H9 (cell line): Measurements from ENCODE around the gene MAPK8. TPM values are rescaled to one million over a fixed set of nuclear protein-coding genes. Genes with fewer than 3 reads are reported as not detected.

Source experiments
- DNase-seq: peaks from one replicate; pipeline ENCODE4 v3.0.0-alpha.2; 2017
- H2AFZ ChIP-seq: one replicate; pipeline ENCODE4 v1.6.1; 2013; ENCODE audit warnings: mild to moderate bottlenecking, low read length, control low read depth, moderate library complexity
- H2AK5ac ChIP-seq: 2 replicates; pipeline ENCODE4 v1.6.1; 2013; ENCODE audit warnings: low read length, control low read depth, mixed read lengths; ENCODE audit not compliant: insufficient read length
- H2BK120ac ChIP-seq: one replicate; pipeline ENCODE4 v1.6.1; 2013; ENCODE audit warnings: low read depth, mild to moderate bottlenecking, low read length, control low read depth, inconsistent platforms; ENCODE audit not compliant: poor library complexity, severe bottlenecking
- H2BK12ac ChIP-seq: 2 replicates; pipeline ENCODE4 v1.6.1; 2013; ENCODE audit warnings: low read length, control low read depth, mixed read lengths, low read depth; ENCODE audit not compliant: insufficient read length
- H2BK15ac ChIP-seq: 2 replicates; pipeline ENCODE4 v1.6.1; 2013; ENCODE audit warnings: low read depth, low read length, control low read depth
- H2BK20ac ChIP-seq: one replicate; pipeline ENCODE4 v1.6.1; 2013; ENCODE audit warnings: low read depth, mild to moderate bottlenecking, low read length, control low read depth, inconsistent platforms; ENCODE audit not compliant: poor library complexity, severe bottlenecking
- H2BK5ac ChIP-seq: 2 replicates; pipeline ENCODE4 v1.6.1; 2013; ENCODE audit warnings: low read length, control low read depth, mixed read lengths; ENCODE audit not compliant: insufficient read length
- H3K14ac ChIP-seq: 2 replicates; pipeline ENCODE4 v1.6.1; 2013; ENCODE audit warnings: low read length, control low read depth; ENCODE audit not compliant: insufficient read depth
- H3K18ac ChIP-seq: 2 replicates; pipeline ENCODE4 v1.6.1; 2013; ENCODE audit warnings: low read depth, mild to moderate bottlenecking, mixed read lengths, low read length, control low read depth; ENCODE audit not compliant: insufficient read length
- H3K23ac ChIP-seq: 2 replicates; pipeline ENCODE4 v1.6.1; 2013; ENCODE audit warnings: low read length, control low read depth, mixed read lengths, low read depth; ENCODE audit not compliant: insufficient read length
- H3K23me2 ChIP-seq: 2 replicates; pipeline ENCODE4 v1.6.1; 2013; ENCODE audit warnings: low read depth, mild to moderate bottlenecking, mixed read lengths, low read length, control low read depth; ENCODE audit not compliant: insufficient read length, poor library complexity, severe bottlenecking
- H3K27ac ChIP-seq: 2 replicates; pipeline ENCODE4 v1.5.1; 2013; ENCODE audit warnings: low read length, control low read depth, mixed read lengths, low read depth; ENCODE audit not compliant: insufficient read length
- H3K27me3 ChIP-seq: 2 replicates; pipeline ENCODE4 v1.6.1; 2013; ENCODE audit warnings: low read length, control low read depth, inconsistent platforms; ENCODE audit not compliant: insufficient read depth
- H3K4ac ChIP-seq: 2 replicates; pipeline ENCODE4 v1.6.1; 2013; ENCODE audit warnings: low read depth, mild to moderate bottlenecking, control low read depth, inconsistent platforms, low read length, moderate library complexity
- H3K4me1 ChIP-seq: 2 replicates; pipeline ENCODE4 v1.6.1; 2013; ENCODE audit warnings: low read length, control low read depth, inconsistent platforms; ENCODE audit not compliant: insufficient read depth
- H3K4me2 ChIP-seq: 2 replicates; pipeline ENCODE4 v1.6.1; 2013; ENCODE audit warnings: low read length, control low read depth, mixed read lengths; ENCODE audit not compliant: insufficient read length, insufficient read depth
- H3K56ac ChIP-seq: 2 replicates; pipeline ENCODE4 v1.6.1; 2013; ENCODE audit warnings: low read depth, mild to moderate bottlenecking, mixed read lengths, low read length, control low read depth; ENCODE audit not compliant: insufficient read length
- H3K79me1 ChIP-seq: 2 replicates; pipeline ENCODE4 v1.6.1; 2013; ENCODE audit warnings: low read depth, mild to moderate bottlenecking, moderate library complexity, low read length, control low read depth, inconsistent platforms; ENCODE audit not compliant: insufficient read depth, poor library complexity, severe bottlenecking
- H3K79me2 ChIP-seq: 2 replicates; pipeline ENCODE4 v1.6.1; 2013; ENCODE audit warnings: low read length, control low read depth, inconsistent platforms; ENCODE audit not compliant: insufficient read depth
- H3K9ac ChIP-seq: 2 replicates; pipeline ENCODE4 v1.6.1; 2013; ENCODE audit warnings: low read length, control low read depth, mixed read lengths; ENCODE audit not compliant: insufficient read length; ENCODE audit errors: extremely low read depth
- H3K9me3 ChIP-seq: one replicate; pipeline ENCODE4 v1.6.1; 2013; ENCODE audit warnings: low read depth, low read length, inconsistent platforms; ENCODE audit not compliant: control insufficient read depth
- H3T11ph ChIP-seq: one replicate; pipeline ENCODE4 v1.6.1; 2013; ENCODE audit warnings: mild to moderate bottlenecking, low read length, control low read depth, inconsistent platforms
- H4K20me1 ChIP-seq: one replicate; pipeline ENCODE4 v1.6.1; 2013; ENCODE audit not compliant: control insufficient read depth, insufficient read length, insufficient read depth
- H4K5ac ChIP-seq: 2 replicates; pipeline ENCODE4 v1.6.1; 2013; ENCODE audit warnings: low read depth, mild to moderate bottlenecking, mixed read lengths, low read length, control low read depth; ENCODE audit not compliant: insufficient read length
- H4K8ac ChIP-seq: replicated peaks from 2 replicates; pipeline ENCODE4 v1.6.1; 2013; ENCODE audit warnings: low read length, control low read depth, mixed read lengths, low read depth; ENCODE audit not compliant: insufficient read length
- H4K91ac ChIP-seq: 2 replicates; pipeline ENCODE4 v1.6.1; 2013; ENCODE audit warnings: low read depth, mild to moderate bottlenecking, moderate library complexity, mixed read lengths, low read length, control low read depth; ENCODE audit not compliant: insufficient read length
- H3K27ac Mint-ChIP-seq, 3 experiments: 2 replicates in 2 of 3; 3 replicates in 1 of 3; pipeline ENCODE4 v1.8.0; 2020 to 2021; ENCODE audit warnings: mixed read lengths in 3 of 3, mild to moderate bottlenecking in 1 of 3, moderate library complexity in 1 of 3
- H3K27me3 Mint-ChIP-seq: 2 replicates; pipeline ENCODE4 v1.8.0; 2021; ENCODE audit warnings: low read depth, mild to moderate bottlenecking, moderate library complexity, mixed read lengths
- H3K36me3 Mint-ChIP-seq, 3 experiments: 2 replicates in 2 of 3; 3 replicates in 1 of 3; pipeline ENCODE4 v1.8.0; 2020 to 2021; ENCODE audit warnings: low read depth in 3 of 3, mixed read lengths in 3 of 3; ENCODE audit not compliant: insufficient read depth in 1 of 3
- H3K4me1 Mint-ChIP-seq, 2 experiments: 2 replicates each; pipeline ENCODE4 v1.8.0; 2020; ENCODE audit warnings: mixed read lengths in 2 of 2
- H3K4me3 Mint-ChIP-seq, 2 experiments: 2 replicates in 1 of 2; 3 replicates in 1 of 2; pipeline ENCODE4 v1.8.0; 2020 to 2021; ENCODE audit warnings: mild to moderate bottlenecking in 2 of 2, mixed read lengths in 2 of 2, moderate library complexity in 1 of 2
- H3K9me3 Mint-ChIP-seq, 2 experiments: 2 replicates in 1 of 2; 3 replicates in 1 of 2; pipeline ENCODE4 v1.8.0; 2020; ENCODE audit warnings: mild to moderate bottlenecking in 2 of 2, mixed read lengths in 2 of 2, moderate library complexity in 1 of 2
- WGBS: extraction: QIAGEN DNeasy Blood & Tissue Kit; methylation state at CpG from one replicate; pipeline ENCODE4 v1.1.7; 2013; ENCODE audit warnings: missing lambda C conversion rate, low lambda C conversion rate, mixed read lengths; ENCODE audit not compliant: insufficient read length; ENCODE audit errors: extremely low coverage; 5-methylcytosine and 5-hydroxymethylcytosine counted together
- total RNA-seq: library from RNA; stranded (reverse); gene quantifications from 2 replicates; pipeline ENCODE4 v1.2.1, GENCODE V29; 2021
- TF ChIP-seq, protein P1 (sequence below): fragments of 200-600 bp; sonication (generic); conservative IDR thresholded peaks from 3 replicates; pipeline ENCODE4 v1.8.0; 2021; ENCODE audit warnings: antibody characterized with exemption, mild to moderate bottlenecking

Gene MAPK8
- total RNA-seq, 1 experiment from 2014 or later, result 52.0 TPM

DNA sequence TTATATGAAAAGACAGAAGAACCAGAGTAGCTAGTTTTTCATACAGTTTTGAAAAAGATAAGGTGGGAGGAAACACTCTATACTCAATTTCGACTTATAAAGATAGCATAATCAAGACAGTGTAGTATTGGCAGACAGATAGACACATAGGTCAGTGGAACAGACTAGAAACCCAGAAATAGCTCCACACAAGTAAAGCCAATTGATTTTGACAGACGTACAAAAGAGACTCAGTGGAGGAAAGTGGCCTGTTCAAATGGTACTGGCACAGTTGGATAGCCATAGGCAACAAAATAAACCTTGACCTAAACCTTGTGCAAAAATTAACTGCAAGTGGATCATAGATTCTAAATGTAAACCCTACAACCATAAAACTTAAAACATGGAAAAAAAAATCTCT, 46.8 kb downstream of the MAPK8 start:
- no peak overlapping the region for H3K27ac Mint-ChIP-seq
- Histone ChIP-seq H3K27me3 (no peaks in the 10 kb centered on the region), H2BK120ac (no peak overlapping the region), H4K91ac (no peak overlapping the region), H4K20me1 (no peaks in the 10 kb centered on the region), H3K23me2 (no peaks in the 10 kb centered on the region), H3K18ac (no peak overlapping the region), H3T11ph (no peak overlapping the region), H3K79me2 (no peaks in the 10 kb centered on the region; the same call in 1 of the 2 replicates), H3K56ac (no peak overlapping the region), H2BK5ac (no peak overlapping the region), H3K4me1 (no peaks in the 10 kb centered on the region), H2AFZ (no peak overlapping the region), H3K23ac (no peak overlapping the region), H3K4ac (no peak overlapping the region), H3K9me3 (no peaks in the 10 kb centered on the region), H4K8ac (no peak overlapping the region), H2BK12ac (no peak overlapping the region), H2BK20ac (no peak overlapping the region), H2AK5ac (no peak overlapping the region), H2BK15ac (no peak overlapping the region), H3K14ac (no peak overlapping the region), H3K4me2 (no peak overlapping the region), H3K9ac (no peak overlapping the region), H4K5ac (no peak overlapping the region), H3K27ac (no peak overlapping the region), H3K79me1 (no peaks in the 10 kb centered on the region)
- H3K27me3 Mint-ChIP-seq, result no peaks in the 10 kb centered on the region
- H3K9me3 Mint-ChIP-seq, result peaks cover 5 to 13% of the 10 kb centered on the region in 2 experiments
- no peak for DNase-seq
- H3K36me3 Mint-ChIP-seq, result peaks cover 9 to 15% (median 14%) of the 10 kb centered on the region in 3 experiments
- WGBS, result no CpG with 5 or more reads among the region's 2 CpGs
- no peak overlapping the region for H3K4me3 Mint-ChIP-seq
- TF ChIP-seq, protein P1, sequence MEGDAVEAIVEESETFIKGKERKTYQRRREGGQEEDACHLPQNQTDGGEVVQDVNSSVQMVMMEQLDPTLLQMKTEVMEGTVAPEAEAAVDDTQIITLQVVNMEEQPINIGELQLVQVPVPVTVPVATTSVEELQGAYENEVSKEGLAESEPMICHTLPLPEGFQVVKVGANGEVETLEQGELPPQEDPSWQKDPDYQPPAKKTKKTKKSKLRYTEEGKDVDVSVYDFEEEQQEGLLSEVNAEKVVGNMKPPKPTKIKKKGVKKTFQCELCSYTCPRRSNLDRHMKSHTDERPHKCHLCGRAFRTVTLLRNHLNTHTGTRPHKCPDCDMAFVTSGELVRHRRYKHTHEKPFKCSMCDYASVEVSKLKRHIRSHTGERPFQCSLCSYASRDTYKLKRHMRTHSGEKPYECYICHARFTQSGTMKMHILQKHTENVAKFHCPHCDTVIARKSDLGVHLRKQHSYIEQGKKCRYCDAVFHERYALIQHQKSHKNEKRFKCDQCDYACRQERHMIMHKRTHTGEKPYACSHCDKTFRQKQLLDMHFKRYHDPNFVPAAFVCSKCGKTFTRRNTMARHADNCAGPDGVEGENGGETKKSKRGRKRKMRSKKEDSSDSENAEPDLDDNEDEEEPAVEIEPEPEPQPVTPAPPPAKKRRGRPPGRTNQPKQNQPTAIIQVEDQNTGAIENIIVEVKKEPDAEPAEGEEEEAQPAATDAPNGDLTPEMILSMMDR, result no peak
- no peaks in the 10 kb centered on the region for H3K4me1 Mint-ChIP-seq
